ENCODE results near the gene SUPT16H. TPM values are rescaled to one million over a fixed set of nuclear protein-coding genes. Genes with fewer than 3 reads are reported as not detected.

Gene SUPT16H
- 63.6 and 90.1 TPM in 2 replicates for total RNA-seq (2014; rRNA removed; shearing (Covaris generic))

- DNase-seq (ENCODE audit: low read depth in 1 of 2, low spot score in 2 of 2) = peak; percentile 97 to 98
- peak within 1 kb of the TSS; percentile 60 for H3K4me3 ChIP-seq
- no peaks in the 10 kb centered on the region for H3K9me3 ChIP-seq (replicated peaks)
- peaks cover 14% of the 10 kb centered on the region for H3K4me1 ChIP-seq (replicated peaks)
- H3K36me3 ChIP-seq = peaks cover 43% of the 10 kb centered on the region
- no peaks in the 10 kb centered on the region for H3K27me3 ChIP-seq (replicated peaks)
- peak within 1 kb of the TSS; percentile 94 for H3K27ac ChIP-seq
Measured at GRCh38 chr14:21383848-21384493, at the start of gene SUPT16H. Gene SUPT16H, minus strand, starts transcription at chr14:21384019. Its CDS starts 92 bp downstream, at chr14:21383927.

GRCh38 chr14:21431126-21431525, 47.3 kb upstream of the SUPT16H start:
- Histone ChIP-seq H3K27me3 (replicated peaks) (no peaks in the 10 kb centered on the region), H3K36me3 (peaks cover 67% of the 10 kb centered on the region), H3K4me1 (replicated peaks) (peaks cover 5% of the 10 kb centered on the region; the same call in 1 of the 2 replicates), H3K9me3 (replicated peaks) (no peaks in the 10 kb centered on the region), H3K4me3 (no peak overlapping the region), H3K27ac (no peak overlapping the region)
- no peak for DNase-seq (ENCODE audit: low read depth in 1 of 2, low spot score in 2 of 2)

- no peak overlapping the region for H3K4me3 ChIP-seq
- H3K36me3 ChIP-seq = peaks cover 75% of the 10 kb centered on the region
- H3K4me1 ChIP-seq (replicated peaks) = no peaks in the 10 kb centered on the region
- no peaks in the 10 kb centered on the region for H3K9me3 ChIP-seq (replicated peaks)
- no peak for DNase-seq (ENCODE audit: low read depth in 1 of 2, low spot score in 2 of 2)
- no peaks in the 10 kb centered on the region for H3K27me3 ChIP-seq (replicated peaks)
- H3K27ac ChIP-seq = no peak overlapping the region
Measured at GRCh38 chr14:21428930-21429329, 45.1 kb upstream of the SUPT16H start.

- no peaks in the 10 kb centered on the region for H3K9me3 ChIP-seq (replicated peaks)
- H3K4me1 ChIP-seq (replicated peaks) = no peaks in the 10 kb centered on the region
- H3K27ac ChIP-seq = no peak overlapping the region
- no peak for DNase-seq (ENCODE audit: low read depth in 1 of 2, low spot score in 2 of 2)
- H3K36me3 ChIP-seq = peaks cover 89% of the 10 kb centered on the region
- no peaks in the 10 kb centered on the region for H3K27me3 ChIP-seq (replicated peaks)
- no peak overlapping the region for H3K4me3 ChIP-seq
Measured at GRCh38 chr14:21426692-21427091, 42.9 kb upstream of the SUPT16H start.

- H3K4me1 ChIP-seq (replicated peaks) = no peaks in the 10 kb centered on the region
- H3K4me3 ChIP-seq = no peak overlapping the region
- peaks cover 75% of the 10 kb centered on the region for H3K36me3 ChIP-seq
- H3K27me3 ChIP-seq (replicated peaks) = no peaks in the 10 kb centered on the region
- no peaks in the 10 kb centered on the region for H3K9me3 ChIP-seq (replicated peaks)
- no peak for DNase-seq (ENCODE audit: low read depth in 1 of 2, low spot score in 2 of 2)
- no peak overlapping the region for H3K27ac ChIP-seq
Measured at GRCh38 chr14:21419528-21419927, 35.7 kb upstream of the SUPT16H start.

GRCh38 chr14:21415329-21415728, 31.5 kb upstream of the SUPT16H start:
- Histone ChIP-seq H3K27me3 (replicated peaks) (no peaks in the 10 kb centered on the region), H3K4me1 (replicated peaks) (no peaks in the 10 kb centered on the region), H3K9me3 (replicated peaks) (no peaks in the 10 kb centered on the region), H3K4me3 (no peak overlapping the region), H3K36me3 (peaks cover 77% of the 10 kb centered on the region), H3K27ac (no peak overlapping the region)
- DNase-seq (ENCODE audit: low read depth in 1 of 2, low spot score in 2 of 2) = no peak

- H3K27ac ChIP-seq = no peak overlapping the region
- no peaks in the 10 kb centered on the region for H3K9me3 ChIP-seq (replicated peaks)
- DNase-seq (ENCODE audit: low read depth in 1 of 2, low spot score in 2 of 2) = no peak
- no peaks in the 10 kb centered on the region for H3K27me3 ChIP-seq (replicated peaks)
- H3K4me3 ChIP-seq = no peak overlapping the region
- peaks cover 80% of the 10 kb centered on the region for H3K36me3 ChIP-seq
- no peaks in the 10 kb centered on the region for H3K4me1 ChIP-seq (replicated peaks)
Measured at GRCh38 chr14:21414137-21414631, 30.4 kb upstream of the SUPT16H start.

GRCh38 chr14:21408147-21408546, 24.3 kb upstream of the SUPT16H start:
- no peaks in the 10 kb centered on the region for H3K9me3 ChIP-seq (replicated peaks)
- no peak overlapping the region for H3K27ac ChIP-seq
- no peaks in the 10 kb centered on the region for H3K27me3 ChIP-seq (replicated peaks)
- H3K4me1 ChIP-seq (replicated peaks) = no peaks in the 10 kb centered on the region
- H3K36me3 ChIP-seq = peaks cover 97% of the 10 kb centered on the region
- H3K4me3 ChIP-seq = no peak overlapping the region
- DNase-seq (ENCODE audit: low read depth in 1 of 2, low spot score in 2 of 2) = peak in 1 of 2 experiments; percentile 6

- H3K9me3 ChIP-seq (replicated peaks) = no peaks in the 10 kb centered on the region
- peaks cover 98% of the 10 kb centered on the region for H3K36me3 ChIP-seq
- no peak for DNase-seq (ENCODE audit: low read depth in 1 of 2, low spot score in 2 of 2)
- no peaks in the 10 kb centered on the region for H3K27me3 ChIP-seq (replicated peaks)
- no peaks in the 10 kb centered on the region for H3K4me1 ChIP-seq (replicated peaks)
- H3K4me3 ChIP-seq = no peak overlapping the region
- H3K27ac ChIP-seq = no peak overlapping the region
Measured at GRCh38 chr14:21406213-21406612, 22.4 kb upstream of the SUPT16H start.

- H3K27me3 ChIP-seq (replicated peaks) = no peaks in the 10 kb centered on the region
- H3K4me1 ChIP-seq (replicated peaks) = no peaks in the 10 kb centered on the region
- H3K36me3 ChIP-seq = peaks cover 98% of the 10 kb centered on the region
- H3K9me3 ChIP-seq (replicated peaks) = no peaks in the 10 kb centered on the region
- no peak overlapping the region for H3K27ac ChIP-seq
- no peak overlapping the region for H3K4me3 ChIP-seq
- DNase-seq (ENCODE audit: low read depth in 1 of 2, low spot score in 2 of 2) = no peak
Measured at GRCh38 chr14:21405097-21405496, 21.3 kb upstream of the SUPT16H start.

- Histone ChIP-seq H3K36me3 (peaks cover 93% of the 10 kb centered on the region), H3K9me3 (replicated peaks) (no peaks in the 10 kb centered on the region), H3K4me3 (no peak overlapping the region), H3K27ac (no peak overlapping the region), H3K4me1 (replicated peaks) (no peaks in the 10 kb centered on the region), H3K27me3 (replicated peaks) (no peaks in the 10 kb centered on the region)
- DNase-seq (ENCODE audit: low read depth in 1 of 2, low spot score in 2 of 2) = no peak
Measured at GRCh38 chr14:21399311-21399870, 15.6 kb upstream of the SUPT16H start.

- Histone ChIP-seq H3K27ac (no peak overlapping the region), H3K36me3 (peaks cover 95% of the 10 kb centered on the region), H3K4me3 (no peak overlapping the region), H3K4me1 (replicated peaks) (no peaks in the 10 kb centered on the region), H3K9me3 (replicated peaks) (no peaks in the 10 kb centered on the region), H3K27me3 (replicated peaks) (no peaks in the 10 kb centered on the region)
- DNase-seq (ENCODE audit: low read depth in 1 of 2, low spot score in 2 of 2) = no peak
Measured at GRCh38 chr14:21398901-21399300, 15.1 kb upstream of the SUPT16H start.

GRCh38 chr14:21395450-21395849, 11.6 kb upstream of the SUPT16H start:
- no peaks in the 10 kb centered on the region for H3K27me3 ChIP-seq (replicated peaks)
- no peaks in the 10 kb centered on the region for H3K9me3 ChIP-seq (replicated peaks)
- no peak for DNase-seq (ENCODE audit: low read depth in 1 of 2, low spot score in 2 of 2)
- H3K36me3 ChIP-seq = peaks cover 93% of the 10 kb centered on the region
- no peak overlapping the region for H3K27ac ChIP-seq
- no peaks in the 10 kb centered on the region for H3K4me1 ChIP-seq (replicated peaks)
- no peak overlapping the region for H3K4me3 ChIP-seq

- no peaks in the 10 kb centered on the region for H3K27me3 ChIP-seq (replicated peaks)
- no peaks in the 10 kb centered on the region for H3K9me3 ChIP-seq (replicated peaks)
- DNase-seq (ENCODE audit: low read depth in 1 of 2, low spot score in 2 of 2) = no peak
- H3K36me3 ChIP-seq = peaks cover 56% of the 10 kb centered on the region
- no peak overlapping the region for H3K27ac ChIP-seq
- no peak overlapping the region for H3K4me3 ChIP-seq
- peaks cover 14% of the 10 kb centered on the region for H3K4me1 ChIP-seq (replicated peaks)
Measured at GRCh38 chr14:21385188-21385904, 1.5 kb upstream of the SUPT16H start.

Data from SJSA1 (cell line).